Activated naive CD8-positive, alpha-beta T cell treated with anti-CD3 and anti-CD28 coated beads, Interleukin-2, amount 50 U/mL, for 16 hours (primary cell): ENCODE results near the gene MICAL3.
A peak's percentile ranks its signal among the peaks of the same experiment; 100 is the strongest.

Experiments used
- DNase-seq: peaks from one replicate; pipeline ENCODE4 v3.0.0-alpha.2; 2020; ENCODE audit warnings: low read depth, low spot score

MICAL3 gene

GRCh38 chr22:17797721-17798559, 226.4 kb downstream of the MICAL3 start:
- no peak for DNase-seq

DNA sequence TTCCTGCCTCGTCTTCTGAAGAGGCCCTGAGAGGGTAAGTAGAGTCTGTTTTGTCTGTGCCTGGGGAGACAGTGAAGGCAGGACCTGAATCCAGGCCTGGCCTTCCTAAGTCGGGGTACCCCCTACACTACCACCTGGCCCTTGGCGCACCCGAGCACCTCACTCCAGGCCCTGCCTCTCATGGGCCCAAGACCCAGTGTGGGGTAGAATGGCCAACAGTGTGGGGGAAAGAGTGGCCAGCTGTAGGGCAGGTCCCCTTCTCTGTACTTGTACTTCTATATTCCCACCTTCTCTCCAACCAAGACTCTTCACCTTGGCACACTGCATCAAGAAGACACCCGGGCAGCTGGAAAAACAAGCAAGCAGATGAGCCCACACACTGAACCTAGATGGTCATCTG, 227.7 kb downstream of the MICAL3 start:
- no peak for DNase-seq

- no peak for DNase-seq
These were observed 228.5 kb downstream of the MICAL3 start for GRCh38 chr22:17795661-17796548.

- DNase-seq, result no peak
These were observed 229.4 kb downstream of the MICAL3 start for GRCh38 chr22:17794726-17795542.

DNA sequence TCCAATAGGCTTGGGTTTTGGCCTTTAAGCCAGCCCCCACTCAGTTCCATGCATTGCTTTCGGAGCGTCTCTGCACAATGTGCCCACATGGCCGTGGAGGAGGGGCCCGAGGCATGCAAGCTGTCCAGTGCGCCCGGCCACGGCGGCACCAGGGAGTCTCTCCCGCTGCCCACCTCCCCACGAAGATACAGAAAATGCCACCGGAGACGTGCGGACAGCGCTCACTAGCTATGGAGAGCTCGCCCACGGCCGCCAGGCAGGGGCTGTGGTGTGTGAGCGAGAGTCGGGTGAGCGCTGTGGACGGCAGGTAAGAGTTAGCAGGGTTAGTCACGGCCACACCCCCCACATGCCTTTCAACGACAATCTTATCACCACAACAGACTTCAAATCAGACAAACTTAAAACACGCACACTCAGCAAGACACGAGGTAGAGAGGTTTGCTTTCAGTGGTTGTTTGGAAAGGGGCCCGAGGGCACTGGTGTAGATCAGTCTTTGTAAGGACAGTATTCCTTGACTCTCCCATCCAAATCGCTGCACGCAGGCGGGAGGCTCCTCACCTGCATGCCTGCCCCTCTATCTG, 231.4 kb downstream of the MICAL3 start:
- DNase-seq, result no peak

GRCh38 chr22:17792299-17792698, 232.1 kb downstream of the MICAL3 start:
- no peak for DNase-seq

- no peak for DNase-seq
These were observed 233.2 kb downstream of the MICAL3 start for GRCh38 chr22:17791196-17791595.

DNA sequence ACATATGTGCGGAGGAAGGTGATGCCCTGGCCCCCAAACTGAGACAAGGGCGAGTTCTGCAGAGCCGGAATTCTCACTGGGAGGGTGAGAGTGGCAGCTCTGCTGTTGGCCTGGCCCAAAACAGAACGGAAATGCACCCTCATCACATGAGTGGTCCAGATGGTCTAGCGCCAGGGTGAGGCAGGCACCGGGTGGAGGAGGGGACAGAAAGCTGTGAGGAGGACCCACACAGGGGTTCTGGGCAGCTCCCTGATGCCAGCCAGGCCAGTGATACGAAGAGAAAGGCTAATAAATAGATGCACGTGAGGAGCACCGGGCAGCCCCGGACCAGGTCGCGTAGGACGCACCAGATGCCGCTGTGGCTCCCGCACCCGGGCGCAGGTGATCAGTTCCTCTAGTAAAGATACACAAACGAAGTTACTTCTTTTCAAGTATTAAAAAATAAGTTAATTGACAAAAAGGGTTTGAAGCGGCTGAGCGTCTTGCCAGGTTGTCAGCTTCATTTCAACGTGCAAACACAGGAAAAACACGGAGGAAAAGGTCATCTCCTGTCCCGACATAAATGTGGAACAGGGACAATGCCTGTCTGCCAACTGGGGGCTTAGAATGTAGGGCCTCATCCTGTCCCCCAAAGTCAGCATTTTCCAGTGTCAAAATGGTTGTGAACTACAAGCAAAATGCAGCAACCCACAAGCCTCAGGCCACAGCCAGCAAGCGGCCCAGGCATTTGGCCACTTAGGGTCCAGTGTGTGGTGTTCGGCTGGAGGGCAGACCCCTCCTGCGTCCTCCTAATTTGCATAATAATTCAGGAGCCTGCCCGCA, 234.8 kb downstream of the MICAL3 start:
- no peak for DNase-seq

- no peak for DNase-seq
These were observed 235.6 kb downstream of the MICAL3 start for GRCh38 chr22:17788528-17789378.

- no peak for DNase-seq
These were observed 236.5 kb downstream of the MICAL3 start for GRCh38 chr22:17787716-17788330.

DNA sequence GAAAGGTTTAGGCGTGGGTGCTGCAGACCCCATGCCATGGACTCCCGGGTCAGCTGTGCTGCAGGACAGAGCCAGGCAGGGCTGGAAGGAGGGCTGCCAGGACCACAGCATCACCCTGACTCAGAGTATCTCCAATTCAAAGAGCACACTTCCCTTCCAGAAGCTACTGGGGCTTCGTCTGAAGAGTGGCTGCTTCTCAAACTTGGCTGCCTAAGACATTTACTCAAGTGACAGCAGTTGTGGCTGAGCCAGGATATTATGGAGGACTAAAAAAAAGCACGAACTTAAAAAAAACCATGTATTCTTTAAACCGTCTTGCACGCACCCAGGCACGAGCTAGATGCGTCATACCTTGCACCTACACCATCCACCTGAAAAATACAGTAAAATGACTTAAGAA, 237.1 kb downstream of the MICAL3 start:
- no peak for DNase-seq

GRCh38 chr22:17786435-17787161, 237.8 kb downstream of the MICAL3 start:
- DNase-seq, result no peak

DNA sequence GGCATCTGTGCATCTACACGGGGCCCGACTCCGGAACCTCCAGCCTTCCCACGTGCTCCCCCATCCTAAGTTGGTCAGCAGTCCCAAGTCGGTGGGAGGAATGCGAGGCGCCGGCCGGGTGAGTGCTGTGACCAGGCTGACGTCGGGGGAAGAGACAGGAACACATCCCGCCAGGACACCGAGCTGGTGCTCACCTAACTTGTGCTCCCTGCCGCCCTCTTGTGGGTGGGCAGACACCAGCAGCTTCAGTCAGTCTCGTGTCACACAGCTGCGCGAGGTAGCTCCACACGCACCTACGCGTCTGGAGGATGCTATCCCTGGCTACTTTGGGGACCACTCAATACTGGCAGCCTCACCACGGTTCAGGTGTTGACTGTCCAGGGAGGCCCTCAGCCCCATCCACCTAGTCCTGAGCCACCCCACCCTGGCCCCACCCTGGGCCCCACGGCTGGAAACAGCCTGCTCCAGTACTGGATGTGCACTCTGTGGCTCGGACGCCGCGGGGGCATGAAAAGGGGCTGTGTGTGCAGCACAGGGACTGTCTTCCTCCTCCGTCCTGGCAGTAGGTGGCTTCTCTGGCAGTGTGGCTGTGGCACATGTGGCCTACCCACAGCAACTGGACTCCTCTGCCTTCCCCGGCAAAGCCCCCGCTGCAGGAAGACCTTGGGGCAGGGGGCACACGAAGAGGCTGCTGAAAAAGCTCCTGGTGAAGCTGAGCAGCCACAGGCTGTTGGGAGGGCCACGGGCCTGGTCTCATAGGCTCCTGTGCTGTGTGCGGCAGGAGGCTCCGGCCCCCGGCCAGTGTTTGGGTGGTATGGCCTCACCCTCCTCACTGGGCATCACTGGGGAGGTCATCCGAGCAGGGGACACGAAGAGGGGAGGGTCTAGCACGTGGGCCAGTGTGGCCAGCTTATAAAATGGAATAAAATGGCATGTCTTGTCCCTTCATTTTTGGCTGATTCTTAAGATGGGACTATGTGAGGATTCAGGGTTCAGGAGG, 238.9 kb downstream of the MICAL3 start:
- peak; percentile 43 for DNase-seq

DNA sequence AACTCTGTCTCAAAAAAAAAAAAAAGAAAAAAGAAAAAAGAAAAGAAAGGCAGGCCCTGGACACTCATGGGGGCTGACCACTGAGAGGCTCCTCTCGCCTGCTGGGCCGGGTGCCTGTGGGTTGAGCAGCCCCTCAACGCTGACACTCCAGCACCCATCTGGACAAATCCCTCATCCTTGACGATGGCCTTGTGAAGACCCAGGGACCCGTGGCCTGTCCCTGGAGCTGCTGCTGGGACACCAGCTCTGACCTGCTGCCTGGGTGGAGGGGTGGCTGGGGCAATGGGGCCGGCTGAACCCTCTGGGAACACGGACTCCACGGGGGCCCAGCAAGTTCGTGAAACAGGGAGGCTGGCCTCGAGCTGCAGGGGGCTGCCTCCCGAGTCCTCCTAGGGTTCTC, 239.6 kb downstream of the MICAL3 start:
- no peak for DNase-seq

DNA sequence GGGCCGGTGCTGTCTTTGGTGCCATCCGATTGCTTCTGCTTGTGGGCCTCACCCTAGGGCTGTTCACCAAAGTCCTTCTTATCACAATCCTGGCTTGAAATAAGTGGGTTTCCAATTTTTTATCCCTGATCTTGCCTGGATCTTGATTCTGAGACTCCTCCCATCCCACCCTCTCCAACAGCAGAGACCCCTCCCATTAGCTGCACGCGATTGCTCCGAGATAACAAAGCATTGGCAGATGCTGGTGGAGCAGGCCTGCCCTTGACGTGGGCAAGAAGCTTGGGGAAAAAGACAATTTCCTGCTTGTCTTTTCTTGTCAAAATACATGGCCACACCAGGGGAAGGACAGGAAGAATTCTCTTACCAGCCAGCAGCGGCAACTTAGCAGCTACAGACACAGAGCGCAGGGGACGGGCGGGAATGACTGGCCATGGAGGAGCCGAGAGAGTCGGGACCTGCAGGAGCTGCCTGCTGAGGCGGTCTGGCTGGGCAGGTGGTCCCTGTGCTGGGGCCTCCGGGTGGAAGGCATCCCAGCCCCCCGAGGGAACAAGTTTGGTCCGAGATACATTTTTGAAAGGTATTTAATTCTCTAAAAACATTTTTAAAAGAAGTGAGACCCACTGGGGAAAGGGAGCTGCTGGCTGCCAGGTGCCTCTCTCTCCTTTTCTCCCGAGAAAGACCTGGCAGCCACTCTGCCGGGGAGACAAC, 240.4 kb downstream of the MICAL3 start:
- DNase-seq, result no peak

DNA sequence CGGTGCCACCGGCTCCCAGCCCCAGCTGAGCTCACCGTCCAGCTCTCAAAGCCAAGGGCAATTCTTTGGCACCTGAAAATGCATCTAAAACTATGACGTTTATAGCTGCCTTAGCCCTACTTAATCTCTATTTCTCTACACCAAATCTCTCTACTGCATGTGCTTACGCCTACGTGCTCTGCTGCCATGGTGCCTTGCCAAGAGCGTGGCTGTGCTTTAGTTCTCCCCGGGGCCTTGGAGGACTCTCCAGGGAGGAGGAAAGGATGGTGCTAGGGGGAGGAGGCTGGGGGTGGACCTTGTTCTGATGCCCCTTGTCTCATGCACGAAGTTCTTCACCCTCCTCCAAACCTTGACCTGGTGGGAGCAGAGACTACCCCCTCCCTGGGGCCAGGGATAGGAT, 241.0 kb downstream of the MICAL3 start:
- DNase-seq, result no peak

GRCh38 chr22:17782621-17783020, 241.7 kb downstream of the MICAL3 start:
- DNase-seq, result no peak
